VCaP (cell line): ENCODE results near the gene MTR.

ENCODE experiments used
- H3K27ac ChIP-seq: fragments of 450-650 bp; 2 replicates; pipeline ENCODE4 v1.5.1; 2017
- CTCF ChIP-seq: fragments of 450-650 bp; conservative IDR thresholded peaks from 2 replicates; pipeline ENCODE4 v1.5.1; 2017; ENCODE audit warnings: mild to moderate bottlenecking, moderate library complexity

Gene MTR

GRCh38 chr1:236761397-236762132 lies 33.5 kb upstream of the MTR start:
- no peak for TF ChIP-seq CTCF
- H3K27ac ChIP-seq, result no peak overlapping the region

GRCh38 chr1:236762410-236762809 lies 32.7 kb upstream of the MTR start:
- no peak overlapping the region for H3K27ac ChIP-seq
- TF ChIP-seq CTCF, result no peak

- no peak overlapping the region for H3K27ac ChIP-seq
- no peak for TF ChIP-seq CTCF
These were observed 29.3 kb upstream of the MTR start for GRCh38 chr1:236765831-236766230.

DNA sequence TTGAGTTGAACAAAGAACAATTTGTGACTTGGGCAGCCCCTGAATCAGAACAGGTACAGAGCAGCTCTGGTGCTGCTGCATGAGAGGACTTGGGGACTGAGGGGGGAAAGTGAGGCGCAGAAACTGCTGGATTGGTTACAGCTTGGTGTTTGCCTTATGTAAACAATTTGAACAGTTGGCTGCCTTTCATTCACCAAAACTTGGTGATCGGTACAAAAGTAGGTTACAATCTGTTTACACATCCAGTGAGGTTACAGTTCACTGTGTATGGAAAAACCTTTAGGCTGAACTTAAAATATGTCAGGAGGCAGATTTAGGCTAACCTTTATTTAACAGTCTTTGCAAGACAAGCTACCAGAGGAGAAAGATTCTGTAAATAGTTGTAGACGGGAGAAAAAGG lies 28.6 kb upstream of the MTR start:
- no peak overlapping the region for H3K27ac ChIP-seq
- no peak for TF ChIP-seq CTCF

- TF ChIP-seq CTCF, result no peak
- no peak overlapping the region for H3K27ac ChIP-seq
These were observed 27.8 kb upstream of the MTR start for GRCh38 chr1:236767276-236767675.

- H3K27ac ChIP-seq, result no peak overlapping the region
- no peak for TF ChIP-seq CTCF
These were observed 26.5 kb upstream of the MTR start for GRCh38 chr1:236768601-236769000.

DNA sequence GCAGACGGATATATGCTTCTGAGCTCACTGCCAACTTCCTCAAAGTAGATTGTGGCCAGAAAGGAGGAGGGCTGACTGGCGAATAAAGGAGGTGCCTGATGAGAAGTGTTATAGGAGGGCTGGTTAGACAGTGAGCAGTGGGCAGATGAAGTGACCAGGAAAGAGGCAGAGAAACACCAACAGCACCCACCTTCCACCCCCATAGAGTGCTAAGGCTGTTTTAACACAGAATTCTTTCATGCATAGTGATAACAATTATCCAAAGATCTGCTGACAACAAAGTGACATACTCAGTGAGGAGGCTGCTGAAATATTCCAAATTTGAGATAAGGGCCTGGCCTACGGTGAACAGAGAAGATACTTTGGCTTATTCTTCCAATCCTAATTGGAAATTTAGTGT lies 21.2 kb upstream of the MTR start:
- no peak for TF ChIP-seq CTCF
- H3K27ac ChIP-seq, result no peak overlapping the region
